Erythroblast (primary cell): Measurements from ENCODE around the gene FXYD3.

Experiments
- GATA1 ChIP-seq: IDR thresholded peaks from 2 replicates; pipeline ENCODE4 v1.6.1; 2011; ENCODE audit warnings: low read depth, mild to moderate bottlenecking, control low read depth, low read length, moderate library complexity
- POLR2A ChIP-seq: IDR thresholded peaks from 2 replicates; pipeline ENCODE4 v1.6.1; 2011; ENCODE audit warnings: mild to moderate bottlenecking, low read length

DNA sequence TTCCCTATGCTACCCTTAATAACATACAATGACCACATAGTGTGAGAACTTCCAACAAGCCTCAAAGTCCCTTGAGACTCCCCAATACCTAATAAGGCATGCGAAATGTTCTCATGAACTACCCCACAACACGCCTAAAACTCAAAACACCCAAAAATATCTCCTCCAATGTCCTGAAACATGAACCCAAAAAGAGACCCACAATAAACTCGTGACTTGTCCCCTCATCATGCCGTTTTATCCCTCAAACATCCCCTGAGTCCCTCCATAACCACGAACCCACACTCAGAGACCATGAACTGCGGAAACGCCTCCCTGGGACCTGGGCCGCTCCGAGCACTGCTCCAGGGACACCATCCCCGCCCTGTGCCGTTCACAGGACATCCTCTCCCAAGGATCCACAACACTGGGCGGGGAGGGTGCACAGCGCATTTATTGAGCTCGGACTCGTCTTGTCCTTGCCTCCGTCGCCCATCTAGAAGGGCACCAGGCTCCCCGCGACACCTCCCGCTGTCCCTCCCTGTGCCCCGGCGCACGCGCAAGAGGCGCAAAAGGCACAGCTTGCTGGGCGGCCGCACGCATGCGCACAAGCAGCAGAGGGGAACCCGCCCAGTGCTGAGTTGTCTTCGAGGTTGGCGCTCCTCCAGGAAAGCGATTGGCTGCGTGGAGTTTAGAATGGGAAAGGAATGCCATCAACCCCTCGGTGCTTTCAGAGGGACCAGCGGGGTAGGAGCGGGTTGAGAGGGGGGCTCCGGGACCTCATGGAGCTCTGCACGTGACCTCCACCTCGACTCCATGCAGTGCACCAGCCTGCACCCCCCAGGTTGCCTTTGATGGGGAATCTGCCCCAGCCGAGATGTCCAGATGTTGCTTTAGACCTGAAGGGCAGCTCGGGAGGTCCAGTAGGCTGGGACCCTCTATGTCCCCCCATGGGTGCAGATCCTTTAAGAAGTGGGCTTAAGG, 8.8 kb downstream of the FXYD3 start:
- TF ChIP-seq POLR2A, result peak; percentile 68
- no peak for TF ChIP-seq GATA1
